ENCODE results near the gene PCNA.

DNA sequence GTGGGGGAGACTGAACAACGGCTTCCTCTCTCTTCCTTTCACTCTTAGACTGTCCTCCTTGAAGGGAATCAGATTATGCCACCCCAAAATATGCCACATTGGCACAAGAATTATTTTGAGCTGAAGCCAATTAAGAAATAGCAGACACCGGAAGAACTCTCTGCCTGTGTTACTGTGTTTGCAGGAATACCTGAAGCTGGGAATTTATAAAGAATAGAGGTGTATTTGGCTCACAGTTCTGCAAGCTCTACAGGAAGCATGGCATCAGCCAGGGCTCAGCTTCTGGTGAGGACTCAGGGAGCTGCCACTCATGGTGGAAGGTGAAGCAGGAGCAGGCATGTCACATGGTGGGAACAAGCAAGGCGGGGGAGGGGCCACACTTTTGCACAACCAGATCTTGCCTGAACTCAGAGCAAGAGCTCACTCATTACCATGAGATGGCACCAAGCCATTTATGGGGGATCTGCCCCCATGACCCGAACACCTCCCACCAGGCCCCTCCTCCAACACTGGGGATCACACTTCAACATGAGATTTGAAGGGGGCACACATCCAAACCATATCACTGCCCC lies 46.0 kb downstream of the PCNA start:
- TF ChIP-seq, protein P1, sequence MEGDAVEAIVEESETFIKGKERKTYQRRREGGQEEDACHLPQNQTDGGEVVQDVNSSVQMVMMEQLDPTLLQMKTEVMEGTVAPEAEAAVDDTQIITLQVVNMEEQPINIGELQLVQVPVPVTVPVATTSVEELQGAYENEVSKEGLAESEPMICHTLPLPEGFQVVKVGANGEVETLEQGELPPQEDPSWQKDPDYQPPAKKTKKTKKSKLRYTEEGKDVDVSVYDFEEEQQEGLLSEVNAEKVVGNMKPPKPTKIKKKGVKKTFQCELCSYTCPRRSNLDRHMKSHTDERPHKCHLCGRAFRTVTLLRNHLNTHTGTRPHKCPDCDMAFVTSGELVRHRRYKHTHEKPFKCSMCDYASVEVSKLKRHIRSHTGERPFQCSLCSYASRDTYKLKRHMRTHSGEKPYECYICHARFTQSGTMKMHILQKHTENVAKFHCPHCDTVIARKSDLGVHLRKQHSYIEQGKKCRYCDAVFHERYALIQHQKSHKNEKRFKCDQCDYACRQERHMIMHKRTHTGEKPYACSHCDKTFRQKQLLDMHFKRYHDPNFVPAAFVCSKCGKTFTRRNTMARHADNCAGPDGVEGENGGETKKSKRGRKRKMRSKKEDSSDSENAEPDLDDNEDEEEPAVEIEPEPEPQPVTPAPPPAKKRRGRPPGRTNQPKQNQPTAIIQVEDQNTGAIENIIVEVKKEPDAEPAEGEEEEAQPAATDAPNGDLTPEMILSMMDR (IDR thresholded peaks at IDR 0.05): no peak
- TF ChIP-seq EP300 (IDR thresholded peaks at IDR 0.05): no peak
- no peak for TF ChIP-seq POLR2A (IDR thresholded peaks at IDR 0.05)
